ENCODE data around the gene CCNO.

GRCh38 chr5:55278778-55279177 lies 45.4 kb upstream of the CCNO start:
- TF ChIP-seq CTCF (IDR thresholded peaks at IDR 0.05) = no peak
- no peak for TF ChIP-seq POLR2A (IDR thresholded peaks at IDR 0.05)
- no peak for TF ChIP-seq POLR2AphosphoS5 (IDR thresholded peaks at IDR 0.05)
